DND-41 (cell line): ENCODE data around the gene LTBP1.

ENCODE experiments used
- EZH2 ChIP-seq: IDR thresholded peaks from 3 replicates; pipeline ENCODE4 v1.6.1; 2012; ENCODE audit warnings: borderline replicate concordance, low read depth, mild to moderate bottlenecking, moderate library complexity, low read length, inconsistent platforms; ENCODE audit not compliant: severe bottlenecking
- TF ChIP-seq, protein P1 (sequence below): IDR thresholded peaks from 2 replicates; pipeline ENCODE4 v1.5.1; 2012; ENCODE audit warnings: borderline replicate concordance, low read length, moderate library complexity, mild to moderate bottlenecking; ENCODE audit not compliant: poor library complexity, severe bottlenecking; ENCODE audit errors: extremely low read depth

DNA sequence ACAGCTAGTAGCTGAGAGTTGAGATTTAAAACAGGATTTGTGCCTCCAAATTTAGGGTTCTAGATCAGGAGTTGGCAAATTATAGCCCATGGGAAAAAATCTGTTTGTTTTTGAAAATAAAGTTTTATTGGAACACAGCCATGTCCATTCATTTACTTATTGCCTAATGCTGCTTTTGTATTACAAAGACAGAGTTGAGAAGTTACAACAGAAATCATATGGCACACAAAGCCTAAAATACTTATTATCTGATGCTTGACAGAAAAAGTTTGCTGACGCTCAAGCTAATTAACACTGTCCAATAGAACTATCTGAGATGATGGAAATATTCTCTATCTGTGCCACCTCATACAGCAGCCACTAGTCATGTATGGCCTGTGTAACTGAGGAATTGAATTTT, 300.6 kb downstream of the LTBP1 start:
- TF ChIP-seq, protein P1, sequence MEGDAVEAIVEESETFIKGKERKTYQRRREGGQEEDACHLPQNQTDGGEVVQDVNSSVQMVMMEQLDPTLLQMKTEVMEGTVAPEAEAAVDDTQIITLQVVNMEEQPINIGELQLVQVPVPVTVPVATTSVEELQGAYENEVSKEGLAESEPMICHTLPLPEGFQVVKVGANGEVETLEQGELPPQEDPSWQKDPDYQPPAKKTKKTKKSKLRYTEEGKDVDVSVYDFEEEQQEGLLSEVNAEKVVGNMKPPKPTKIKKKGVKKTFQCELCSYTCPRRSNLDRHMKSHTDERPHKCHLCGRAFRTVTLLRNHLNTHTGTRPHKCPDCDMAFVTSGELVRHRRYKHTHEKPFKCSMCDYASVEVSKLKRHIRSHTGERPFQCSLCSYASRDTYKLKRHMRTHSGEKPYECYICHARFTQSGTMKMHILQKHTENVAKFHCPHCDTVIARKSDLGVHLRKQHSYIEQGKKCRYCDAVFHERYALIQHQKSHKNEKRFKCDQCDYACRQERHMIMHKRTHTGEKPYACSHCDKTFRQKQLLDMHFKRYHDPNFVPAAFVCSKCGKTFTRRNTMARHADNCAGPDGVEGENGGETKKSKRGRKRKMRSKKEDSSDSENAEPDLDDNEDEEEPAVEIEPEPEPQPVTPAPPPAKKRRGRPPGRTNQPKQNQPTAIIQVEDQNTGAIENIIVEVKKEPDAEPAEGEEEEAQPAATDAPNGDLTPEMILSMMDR = no peak
- TF ChIP-seq EZH2 = no peak
